HepG2 (cell line): ENCODE data around the gene TBC1D22A. TPM values are rescaled to one million over a fixed set of nuclear protein-coding genes. Genes with fewer than 3 reads are reported as not detected.

Experiments
- ARID3A ChIP-seq: IDR thresholded peaks from 2 replicates; pipeline ENCODE4 v1.6.1; 2012; ENCODE audit warnings: low read depth, low read length, improper control_type of control experiment
- ATF7 ChIP-seq, 2 experiments: fragments of 450-650 bp in 1 of 2; sonication (generic) in 1 of 2; formaldehyde crosslinking in 1 of 2; IDR thresholded peaks; 2 replicates each; pipeline versions ENCODE4 v1.4.0 to v1.6.1; 2016 to 2020; ENCODE audit warnings: antibody characterized with exemption in 1 of 2, mild to moderate bottlenecking in 1 of 2, missing genetic modification reagents in 1 of 2
- EZH2 ChIP-seq: conservative IDR thresholded peaks from 2 replicates; pipeline ENCODE4 v1.6.1; 2012; ENCODE audit warnings: mild to moderate bottlenecking, low read depth, low read length, moderate library complexity
- FOXP1 ChIP-seq, 2 experiments: fragments of 450-650 bp in 1 of 2; IDR thresholded peaks; 2 replicates each; pipeline ENCODE4 v1.6.1; 2017 to 2018; ENCODE audit warnings: antibody characterized with exemption in 1 of 2
- GATA4 ChIP-seq: sonication (generic); IDR thresholded peaks from 2 replicates; pipeline ENCODE4 v1.6.1; 2016; ENCODE audit warnings: antibody characterized with exemption, low read depth, borderline replicate concordance
- GATAD1 ChIP-seq: IDR thresholded peaks from 2 replicates; pipeline ENCODE4 v1.6.1; 2016; ENCODE audit warnings: missing genetic modification reagents, missing compliant biosample characterization
- HDAC1 ChIP-seq: sonication (generic); formaldehyde crosslinking; IDR thresholded peaks from 2 replicates; pipeline ENCODE4 v1.5.1; 2020; ENCODE audit warnings: mild to moderate bottlenecking, missing genetic modification reagents
- HIVEP1 ChIP-seq: sonication (generic); formaldehyde crosslinking; IDR thresholded peaks from 2 replicates; pipeline ENCODE4 v1.4.0; 2020; ENCODE audit warnings: mild to moderate bottlenecking, missing genetic modification reagents
- HNF1B ChIP-seq: sonication (generic); formaldehyde crosslinking; IDR thresholded peaks from 2 replicates; pipeline ENCODE4 v1.5.1; 2020; ENCODE audit warnings: mild to moderate bottlenecking, moderate library complexity, missing genetic modification reagents
- HOMEZ ChIP-seq: IDR thresholded peaks from 2 replicates; pipeline ENCODE4 v1.6.1; 2016; ENCODE audit warnings: low read depth
- MLLT10 ChIP-seq: sonication (generic); formaldehyde crosslinking; IDR thresholded peaks from 2 replicates; pipeline ENCODE4 v1.4.0; 2020; ENCODE audit warnings: missing genetic modification reagents
- SAP130 ChIP-seq: IDR thresholded peaks from 2 replicates; pipeline ENCODE4 v1.6.1; 2016; ENCODE audit warnings: low read depth
- SATB2 ChIP-seq: sonication (generic); formaldehyde crosslinking; IDR thresholded peaks from 2 replicates; pipeline ENCODE4 v1.5.0; 2020; ENCODE audit warnings: missing genetic modification reagents
- SIX1 ChIP-seq: sonication (generic); formaldehyde crosslinking; IDR thresholded peaks from 2 replicates; pipeline ENCODE4 v1.4.0; 2020; ENCODE audit warnings: missing genetic modification reagents, borderline replicate concordance
- ZBTB20 ChIP-seq: sonication (generic); formaldehyde crosslinking; IDR thresholded peaks from 2 replicates; pipeline ENCODE4 v1.8.1; 2023; ENCODE audit warnings: missing genetic modification reagents, low read depth, mild to moderate bottlenecking, borderline replicate concordance
- ZBTB33 ChIP-seq: sonication (generic); formaldehyde crosslinking; IDR thresholded peaks from 2 replicates; pipeline ENCODE4 v1.4.0; 2020; ENCODE audit warnings: missing genetic modification reagents
- ZEB1 ChIP-seq: IDR thresholded peaks from 2 replicates; pipeline ENCODE4 v1.6.1; 2012; ENCODE audit warnings: mild to moderate bottlenecking, low read depth, inconsistent platforms; ENCODE audit not compliant: insufficient replicate concordance
- ZMYM4 ChIP-seq: sonication (generic); formaldehyde crosslinking; IDR thresholded peaks from 2 replicates; pipeline ENCODE4 v1.8.1; 2023; ENCODE audit warnings: mild to moderate bottlenecking, missing genetic modification reagents
- ZNF253 ChIP-seq: sonication (generic); formaldehyde crosslinking; IDR thresholded peaks from 2 replicates; pipeline ENCODE4 v1.8.0; 2022; ENCODE audit warnings: mild to moderate bottlenecking, missing genetic modification reagents, borderline replicate concordance
- ZNF441 ChIP-seq: sonication (generic); formaldehyde crosslinking; IDR thresholded peaks from 2 replicates; pipeline ENCODE4 v1.7.0; 2021; ENCODE audit warnings: missing genetic modification reagents, borderline replicate concordance
- ZNF510 ChIP-seq: sonication (generic); formaldehyde crosslinking; IDR thresholded peaks from 2 replicates; pipeline ENCODE4 v1.4.0; 2020; ENCODE audit warnings: low read depth, mild to moderate bottlenecking, missing genetic modification reagents
- ZNF572 ChIP-seq: sonication (generic); formaldehyde crosslinking; IDR thresholded peaks from 2 replicates; pipeline ENCODE4 v1.5.1; 2020; ENCODE audit warnings: mild to moderate bottlenecking, missing genetic modification reagents
- ZNF773 ChIP-seq: sonication (generic); formaldehyde crosslinking; IDR thresholded peaks from 2 replicates; pipeline ENCODE4 v1.4.0; 2020; ENCODE audit warnings: missing genetic modification reagents, borderline replicate concordance
- ZNF883 ChIP-seq: sonication (generic); formaldehyde crosslinking; IDR thresholded peaks from 2 replicates; pipeline ENCODE4 v1.5.1; 2020; ENCODE audit warnings: mild to moderate bottlenecking, missing genetic modification reagents; ENCODE audit errors: not compliant biosample characterization
- polyA plus RNA-seq, 8 experiments: library from polyadenylated mRNA; depleted of rRNA in 3 of 8; stranded (reverse) in 7 of 8; unstranded in 1 of 8; fragments of >200 nt; fragmentation: Illumina TruSeq in 4 of 8; extraction: Trizol in 4 of 8; gene quantifications; 2 replicates each; pipeline versions ENCODE4 v1.2.1 to v1.2.3, GENCODE V29; 2011 to 2016; ENCODE audit warnings: low read depth in 4 of 8, missing spikeins in 1 of 8, mixed read lengths in 1 of 8; ENCODE audit not compliant: insufficient read depth in 1 of 8
- total RNA-seq, 5 experiments: library from RNA; depleted of rRNA; stranded (reverse); fragments of >200 nt; fragmentation: Illumina TruSeq; extraction: Trizol; gene quantifications; 2 replicates each; pipeline ENCODE4 v1.2.3, GENCODE V29; 2016; ENCODE audit warnings: low read depth in 1 of 5

TBC1D22A gene
- total and polyA plus RNA-seq, 2 of the 13 experiments (the other 11 are each of a cell fraction or from before 2014, with no cell fraction given): 17.3 to 18.0 TPM

- TF ChIP-seq FOXP1 (IDR thresholded peaks at IDR 0.05) (peak; percentile 28; the same call in 1 of the 2 replicates), FOXP1 (CRISPR knock-in tag; IDR thresholded peaks at IDR 0.05) (peak; percentile 83), HDAC1 (CRISPR knock-in tag) (peak; percentile 39; the same call in 1 of the 2 replicates), ZNF773 (CRISPR knock-in tag) (no peak), MLLT10 (no peak), ZNF883 (CRISPR knock-in tag) (no peak), ZNF253 (no peak), HIVEP1 (CRISPR knock-in tag) (no peak), ZNF510 (CRISPR knock-in tag) (no peak), EZH2 (no peak), ZEB1 (peak; percentile 32), ARID3A (peak; percentile 58; the same call in 1 of the 2 replicates), ZMYM4 (CRISPR knock-in tag) (peak; percentile 69; the same call in 1 of the 2 replicates), ZNF572 (CRISPR knock-in tag) (no peak), ATF7 (IDR thresholded peaks at IDR 0.05) (peak; percentile 31; the same call in 1 of the 2 replicates), ATF7 (CRISPR knock-in tag; IDR thresholded peaks at IDR 0.05) (no peak), GATAD1 (no peak), ZBTB20 (no peak), SAP130 (CRISPR knock-in tag) (peak; percentile 54), SIX1 (CRISPR knock-in tag) (no peak), ZBTB33 (peak; percentile 72; the same call in 1 of the 2 replicates), HNF1B (CRISPR knock-in tag) (0 out of 2 replicates have a peak, but pooled peaks have one; percentile 31), GATA4 (no peak), HOMEZ (CRISPR knock-in tag) (peak; percentile 67; the same call in 1 of the 2 replicates), SATB2 (no peak), ZNF441 (no peak)
Observed at GRCh38 chr22:47086596-47087248, 324.3 kb downstream of the TBC1D22A start (continued).
